GM12892 (cell line): ENCODE results near the gene KRT78.

ENCODE experiments used
- POLR2A ChIP-seq: IDR thresholded peaks from 2 replicates; pipeline ENCODE4 v1.6.1; 2011; ENCODE audit warnings: low read depth, low read length, control low read depth
- POLR2AphosphoS5 ChIP-seq: IDR thresholded peaks from 2 replicates; pipeline ENCODE4 v1.6.1; 2011; ENCODE audit warnings: low read depth, low read length, control low read depth

DNA sequence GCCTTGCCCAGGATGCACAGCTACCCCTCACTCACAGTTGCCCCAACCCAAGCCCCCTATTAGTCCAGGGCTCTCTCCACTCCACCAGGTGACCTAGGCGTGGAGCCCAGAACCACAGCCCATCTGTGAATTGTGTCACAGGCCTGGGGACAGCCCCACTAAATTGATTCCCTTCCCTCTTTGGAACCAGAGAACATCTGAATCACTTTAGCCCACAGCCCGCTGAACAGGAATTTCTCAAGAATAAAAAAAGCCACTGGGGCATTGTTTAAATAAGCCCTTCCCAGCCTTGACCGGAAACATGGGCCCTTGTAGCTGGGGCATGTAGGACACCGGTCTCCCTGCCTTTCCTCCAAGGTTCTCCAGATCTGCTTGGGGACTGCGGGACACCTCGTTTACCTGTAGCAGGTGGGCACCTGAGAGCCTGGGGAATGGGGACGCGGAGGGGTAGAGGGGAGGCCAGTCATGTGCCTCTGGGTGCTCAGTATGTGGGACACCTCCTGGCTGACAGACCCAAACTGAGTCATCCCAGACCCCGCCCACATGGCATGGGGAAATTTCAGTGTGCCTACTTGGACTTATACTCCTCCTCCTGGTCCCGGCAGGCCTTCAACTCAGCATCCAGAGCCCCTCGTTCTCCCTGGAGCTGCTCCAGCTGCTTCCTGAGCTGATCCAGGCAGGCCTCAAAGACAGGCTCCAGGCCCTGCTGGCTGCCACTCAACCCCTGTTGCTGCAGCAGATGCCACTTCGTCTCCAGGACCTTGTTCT lies 1.3 kb downstream of the KRT78 start:
- TF ChIP-seq POLR2A (no peak), POLR2AphosphoS5 (no peak)
